HepG2 (cell line): ENCODE data around the gene GLIS2. TPM values are rescaled to one million over a fixed set of nuclear protein-coding genes. Genes with fewer than 3 reads are reported as not detected.

Experiments used
- ATAC-seq: fragments of 200-7000 bp; cut with Tn5 transposase; 3 replicates; pipeline ENCODE4 v1.9.1; 2020; ENCODE audit warnings: mild to moderate bottlenecking, moderate library complexity
- BruUV-seq: library from RNA; stranded (reverse); fragments of 400-500 nt; replicated peaks from 2 replicates; lab custom pipeline; 2021; lab: Mats Ljungman, UMichigan
- CTCF ChIA-PET: fragments of 300-600 bp; formaldehyde crosslinking; extraction: SDS; loops from one replicate; lab custom pipeline; 2021; ENCODE audit warnings: low total read pairs, inconsistent platforms, low intra/inter-chr PET ratio; lab: Yijun Ruan, JAX
- POLR2A ChIA-PET: fragments of 350-600 bp; sonication (Branson Sonifier 250); formaldehyde crosslinking; loops from one replicate; lab custom pipeline; 2020; ENCODE audit warnings: antibody characterized with exemption, inconsistent platforms; lab: Yijun Ruan, JAX
- DNase-seq: peaks from one replicate; pipeline ENCODE4 v3.0.0-alpha.2; 2015; ENCODE audit warnings: low spot score
- FAIRE-seq: peaks from 3 replicates; lab custom pipeline; 2011; peaks lifted over from hg19 to GRCh38; lab: Jason Lieb, UNC
- H2AFZ ChIP-seq: one replicate; pipeline ENCODE4 v1.6.1; 2011; ENCODE audit warnings: low read length, inconsistent platforms
- H3K27ac ChIP-seq: fragments of 300-600 bp; 3 replicates; pipeline ENCODE4 v1.8.0; 2011; ENCODE audit warnings: mixed run types, mild to moderate bottlenecking, mixed read lengths, low read length, inconsistent platforms; ENCODE audit not compliant: insufficient read depth; ENCODE audit errors: extremely low read length
- H3K27me3 ChIP-seq, 2 experiments: fragments of 200-600 bp in 1 of 2; 2 replicates in 1 of 2; 3 replicates in 1 of 2; pipeline versions ENCODE4 v1.6.0 to v1.8.0; 2011; ENCODE audit warnings: low read length in 2 of 2, mild to moderate bottlenecking in 2 of 2, moderate library complexity in 2 of 2, inconsistent platforms in 1 of 2; ENCODE audit not compliant: insufficient read depth in 2 of 2, control insufficient read depth in 1 of 2
- H3K36me3 ChIP-seq, 2 experiments: fragments of 200-600 bp in 1 of 2; replicated peaks in 1 of 2; 2 replicates in 1 of 2; 3 replicates in 1 of 2; pipeline versions ENCODE4 v1.5.1 to v1.8.0; 2011; ENCODE audit warnings: low read length in 2 of 2, inconsistent platforms in 1 of 2; ENCODE audit not compliant: insufficient read depth in 2 of 2, control insufficient read depth in 1 of 2
- H3K4me1 ChIP-seq: 2 replicates; pipeline ENCODE4 v1.5.1; 2012; ENCODE audit warnings: low read length, inconsistent platforms; ENCODE audit not compliant: insufficient read depth
- H3K4me2 ChIP-seq: 2 replicates; pipeline ENCODE4 v1.6.0; 2011; ENCODE audit warnings: low read depth, low read length, inconsistent platforms
- H3K4me3 ChIP-seq, 3 experiments: fragments of 200-600 bp in 1 of 3; sonication (generic), shearing (Covaris generic) in 1 of 3; replicated peaks in 1 of 3; 2 replicates each; pipeline ENCODE4 v1.5.1; 2011 to 2016; ENCODE audit warnings: low read length in 3 of 3, inconsistent platforms in 2 of 3, low read depth in 2 of 3, mild to moderate bottlenecking in 2 of 3, control low read depth in 1 of 3, mixed read lengths in 1 of 3; ENCODE audit not compliant: insufficient read depth in 1 of 3
- H3K79me2 ChIP-seq: one replicate; pipeline ENCODE4 v1.6.1; 2011; ENCODE audit warnings: low read length, inconsistent platforms; ENCODE audit not compliant: insufficient read depth
- H3K9ac ChIP-seq: 2 replicates; pipeline ENCODE4 v1.6.0; 2011; ENCODE audit warnings: mild to moderate bottlenecking, low read depth, low read length, inconsistent platforms; ENCODE audit not compliant: insufficient read depth
- H3K9me3 ChIP-seq: 2 replicates; pipeline ENCODE4 v1.5.1; 2012; ENCODE audit warnings: mild to moderate bottlenecking, low read length
- H4K20me1 ChIP-seq: 2 replicates; pipeline ENCODE4 v1.6.0; 2011; ENCODE audit warnings: inconsistent platforms, mild to moderate bottlenecking, low read length, moderate library complexity; ENCODE audit not compliant: insufficient read depth
- CC2D1A ChIP-seq: sonication (generic); formaldehyde crosslinking; IDR thresholded peaks from 2 replicates; pipeline ENCODE4 v1.8.1; 2023; ENCODE audit warnings: mild to moderate bottlenecking, missing genetic modification reagents
- CHD4 ChIP-seq: fragments of 200-600 bp; sonication (generic); IDR thresholded peaks from 2 replicates; pipeline ENCODE4 v1.7.0; 2017; ENCODE audit warnings: mild to moderate bottlenecking, low read length, borderline replicate concordance
- HHEX ChIP-seq: IDR thresholded peaks from 2 replicates; pipeline ENCODE4 v1.6.1; 2016; ENCODE audit warnings: control low read depth
- SRSF4 ChIP-seq: fragments of 200-400 bp; formaldehyde crosslinking; IDR thresholded peaks from one replicate; pipeline ENCODE4 v1.6.1; 2018; ENCODE audit warnings: mild to moderate bottlenecking, low read depth, low read length, moderate library complexity; ENCODE audit not compliant: poor library complexity, severe bottlenecking
- TBL1XR1 ChIP-seq: fragments of 150-350 bp; IDR thresholded peaks from 2 replicates; pipeline ENCODE4 v1.6.1; 2014; ENCODE audit warnings: borderline replicate concordance, low read length; ENCODE audit not compliant: partially characterized antibody
- ZFP82 ChIP-seq: sonication (generic); formaldehyde crosslinking; IDR thresholded peaks from 2 replicates; pipeline ENCODE4 v1.5.1; 2020; ENCODE audit warnings: mild to moderate bottlenecking, missing genetic modification reagents, borderline replicate concordance
- ZNF329 ChIP-seq: sonication (generic); formaldehyde crosslinking; IDR thresholded peaks from 2 replicates; pipeline ENCODE4 v1.9.0; 2021; ENCODE audit warnings: low read depth, mild to moderate bottlenecking, missing genetic modification reagents
- ZNF430 ChIP-seq: sonication (generic); formaldehyde crosslinking; IDR thresholded peaks from 2 replicates; pipeline ENCODE4 v1.9.0; 2021; ENCODE audit warnings: mild to moderate bottlenecking, missing genetic modification reagents
- WGBS: methylation state at CpG from one replicate; pipeline ENCODE4 v1.1.6; 2017; ENCODE audit warnings: low lambda C conversion rate; 5-methylcytosine and 5-hydroxymethylcytosine counted together
- in situ Hi-C: cut with HindIII; loops from 2 replicates; pipeline ENCODE4 v1.10.0; 2017; ENCODE audit warnings: low pct_unique_long_range_greater_than_20kb; ENCODE audit not compliant: extremely low pct_ligation_motif_present
- intact Hi-C: fragments of 100-400 bp; cut with micrococcal nuclease; formaldehyde crosslinking; loops from one replicate; pipeline ENCODE4 v1.10.0; 2022; ENCODE audit not compliant: unreplicated experiment
- polyA plus RNA-seq, 8 experiments: library from polyadenylated mRNA; depleted of rRNA in 3 of 8; stranded (reverse) in 7 of 8; unstranded in 1 of 8; fragments of >200 nt; fragmentation: Illumina TruSeq in 4 of 8; extraction: Trizol in 4 of 8; gene quantifications; 2 replicates each; pipeline versions ENCODE4 v1.2.1 to v1.2.3, GENCODE V29; 2011 to 2016; ENCODE audit warnings: low read depth in 4 of 8, missing spikeins in 1 of 8, mixed read lengths in 1 of 8; ENCODE audit not compliant: insufficient read depth in 1 of 8
- total RNA-seq, 5 experiments: library from RNA; depleted of rRNA; stranded (reverse); fragments of >200 nt; fragmentation: Illumina TruSeq; extraction: Trizol; gene quantifications; 2 replicates each; pipeline ENCODE4 v1.2.3, GENCODE V29; 2016; ENCODE audit warnings: low read depth in 1 of 5
- TF ChIP-seq, protein P1 (sequence below), 2 experiments: fragments of 450-650 bp in 1 of 2; sonication (generic) in 1 of 2; formaldehyde crosslinking; IDR thresholded peaks; 2 replicates each; pipeline versions ENCODE4 v1.5.0 to v1.8.0; 2020 to 2022; ENCODE audit warnings: mild to moderate bottlenecking in 1 of 2, missing genetic modification reagents in 1 of 2
- TF ChIP-seq, protein P2 (sequence below), 2 experiments: fragments of 450-650 bp in 1 of 2; sonication (generic) in 1 of 2; formaldehyde crosslinking in 1 of 2; IDR thresholded peaks; 2 replicates each; pipeline versions ENCODE4 v1.6.1 to v1.8.0; 2016 to 2022; ENCODE audit warnings: antibody characterized with exemption in 1 of 2, mild to moderate bottlenecking in 1 of 2, missing genetic modification reagents in 1 of 2

The GLIS2 gene
- total and polyA plus RNA-seq, 2 of the 13 experiments (the other 11 are each of a cell fraction or from before 2014, with no cell fraction given): 0.28 to 0.29 TPM

DNA sequence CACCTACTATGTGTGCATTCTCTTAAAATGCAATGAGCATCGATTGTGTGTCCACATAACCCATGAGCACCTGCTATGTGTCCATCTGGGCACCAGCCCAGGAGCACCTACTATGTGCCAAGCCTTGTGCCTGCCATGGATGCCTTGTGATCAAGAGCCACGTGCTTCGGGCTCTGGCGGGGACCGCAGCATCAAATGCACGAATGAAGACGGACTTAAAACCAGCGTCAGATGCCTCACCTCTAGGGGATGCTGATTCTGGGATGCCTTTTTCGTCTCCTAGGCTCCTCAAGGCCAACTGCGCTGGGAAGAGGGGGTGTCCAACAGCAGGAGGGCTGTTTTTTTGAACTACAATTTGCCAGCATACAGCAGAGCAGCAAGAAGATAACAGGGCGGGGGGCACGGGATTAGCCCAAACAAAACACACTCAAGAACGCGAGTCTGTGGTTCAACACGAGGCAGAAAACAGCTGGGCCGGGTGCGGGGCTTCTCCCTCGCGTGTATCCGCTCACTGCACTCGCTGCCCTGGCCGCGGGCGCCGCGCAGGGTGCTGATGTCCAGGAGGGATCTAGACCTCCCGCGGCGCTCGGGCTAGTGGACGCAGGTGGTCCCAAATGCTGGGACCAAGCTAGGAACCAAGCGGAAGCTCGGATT, 1.2 kb upstream of the GLIS2 start:
- H4K20me1 ChIP-seq: 0 out of 2 replicates have a peak, but pooled peaks cover 3% of the 10 kb centered on the region
- peaks cover 3 to 33% of the 10 kb centered on the region in 2 experiments; a peak in 4 of 5 replicates for H3K27me3 ChIP-seq
- H3K4me2 ChIP-seq: peak overlapping the region; percentile 71
- intact Hi-C loops (loop anchor here (1.0 kb wide), 2 partner anchors 16 to 24 kb away; no protein-coding TSS in a partner anchor), in situ Hi-C loops (no loop called here)
- no peaks in the 10 kb centered on the region for H3K36me3 ChIP-seq
- 0% methylated on average over 5 of the region's 33 CpGs for WGBS
- H3K4me1 ChIP-seq: peaks cover 81% of the 10 kb centered on the region
- peak overlapping the region; percentile 14; the same call in 1 of the 2 replicates for H3K9ac ChIP-seq
- H3K9me3 ChIP-seq: no peaks in the 10 kb centered on the region
- DNase-seq (no peak), ATAC-seq (peak; percentile 2; the same call in 1 of the 3 replicates), FAIRE-seq (no peak)
- CTCF ChIA-PET: interaction anchor here (0.7 to 6.7 kb wide), 5 partner anchors 10 to 88 kb away, joined by 3 to 69 read pairs (median 4); no protein-coding TSS in a partner anchor
- no peak overlapping the region for H3K27ac ChIP-seq
- H2AFZ ChIP-seq: no peak overlapping the region
- TSS peak; percentile 53 for BruUV-seq
- H3K4me3 ChIP-seq: peak overlapping the region; percentile 31 to 66 (median 43)
- POLR2A ChIA-PET: interaction anchor here (1.9 to 3.3 kb wide), 2 partner anchors 9 to 13 kb away, joined by 11 read pairs; no protein-coding TSS in a partner anchor
- no peaks in the 10 kb centered on the region for H3K79me2 ChIP-seq
- TF ChIP-seq ZNF430 (CRISPR knock-in tag): no peak
- no peak for TF ChIP-seq SRSF4
- TF ChIP-seq CC2D1A: no peak
- TF ChIP-seq, protein P1, sequence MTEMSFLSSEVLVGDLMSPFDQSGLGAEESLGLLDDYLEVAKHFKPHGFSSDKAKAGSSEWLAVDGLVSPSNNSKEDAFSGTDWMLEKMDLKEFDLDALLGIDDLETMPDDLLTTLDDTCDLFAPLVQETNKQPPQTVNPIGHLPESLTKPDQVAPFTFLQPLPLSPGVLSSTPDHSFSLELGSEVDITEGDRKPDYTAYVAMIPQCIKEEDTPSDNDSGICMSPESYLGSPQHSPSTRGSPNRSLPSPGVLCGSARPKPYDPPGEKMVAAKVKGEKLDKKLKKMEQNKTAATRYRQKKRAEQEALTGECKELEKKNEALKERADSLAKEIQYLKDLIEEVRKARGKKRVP (CRISPR knock-in tag; IDR thresholded peaks at IDR 0.05): no peak
- TF ChIP-seq CHD4: peak; percentile 92; the same call in 1 of the 2 replicates
- no peak for TF ChIP-seq HHEX
- no peak for TF ChIP-seq TBL1XR1
- TF ChIP-seq ZNF329 (CRISPR knock-in tag): no peak
- TF ChIP-seq, protein P2, sequence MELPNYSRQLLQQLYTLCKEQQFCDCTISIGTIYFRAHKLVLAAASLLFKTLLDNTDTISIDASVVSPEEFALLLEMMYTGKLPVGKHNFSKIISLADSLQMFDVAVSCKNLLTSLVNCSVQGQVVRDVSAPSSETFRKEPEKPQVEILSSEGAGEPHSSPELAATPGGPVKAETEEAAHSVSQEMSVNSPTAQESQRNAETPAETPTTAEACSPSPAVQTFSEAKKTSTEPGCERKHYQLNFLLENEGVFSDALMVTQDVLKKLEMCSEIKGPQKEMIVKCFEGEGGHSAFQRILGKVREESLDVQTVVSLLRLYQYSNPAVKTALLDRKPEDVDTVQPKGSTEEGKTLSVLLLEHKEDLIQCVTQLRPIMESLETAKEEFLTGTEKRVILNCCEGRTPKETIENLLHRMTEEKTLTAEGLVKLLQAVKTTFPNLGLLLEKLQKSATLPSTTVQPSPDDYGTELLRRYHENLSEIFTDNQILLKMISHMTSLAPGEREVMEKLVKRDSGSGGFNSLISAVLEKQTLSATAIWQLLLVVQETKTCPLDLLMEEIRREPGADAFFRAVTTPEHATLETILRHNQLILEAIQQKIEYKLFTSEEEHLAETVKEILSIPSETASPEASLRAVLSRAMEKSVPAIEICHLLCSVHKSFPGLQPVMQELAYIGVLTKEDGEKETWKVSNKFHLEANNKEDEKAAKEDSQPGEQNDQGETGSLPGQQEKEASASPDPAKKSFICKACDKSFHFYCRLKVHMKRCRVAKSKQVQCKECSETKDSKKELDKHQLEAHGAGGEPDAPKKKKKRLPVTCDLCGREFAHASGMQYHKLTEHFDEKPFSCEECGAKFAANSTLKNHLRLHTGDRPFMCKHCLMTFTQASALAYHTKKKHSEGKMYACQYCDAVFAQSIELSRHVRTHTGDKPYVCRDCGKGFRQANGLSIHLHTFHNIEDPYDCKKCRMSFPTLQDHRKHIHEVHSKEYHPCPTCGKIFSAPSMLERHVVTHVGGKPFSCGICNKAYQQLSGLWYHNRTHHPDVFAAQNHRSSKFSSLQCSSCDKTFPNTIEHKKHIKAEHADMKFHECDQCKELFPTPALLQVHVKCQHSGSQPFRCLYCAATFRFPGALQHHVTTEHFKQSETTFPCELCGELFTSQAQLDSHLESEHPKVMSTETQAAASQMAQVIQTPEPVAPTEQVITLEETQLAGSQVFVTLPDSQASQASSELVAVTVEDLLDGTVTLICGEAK (IDR thresholded peaks at IDR 0.05): no peak
- TF ChIP-seq, protein P2 (CRISPR knock-in tag; IDR thresholded peaks at IDR 0.05): no peak
- TF ChIP-seq ZFP82 (CRISPR knock-in tag): no peak
